IMR-90 (cell line): ENCODE data around the gene DUSP7. TPM values are rescaled to one million over a fixed set of nuclear protein-coding genes. Genes with fewer than 3 reads are reported as not detected.

ENCODE experiments used
- ATAC-seq: fragments of 200-7000 bp; cut with Tn5 transposase; 2 replicates; pipeline ENCODE4 v1.9.1; 2020; ENCODE audit warnings: low read depth, mild to moderate bottlenecking, moderate library complexity
- BruUV-seq: library from RNA; stranded (reverse); fragments of 400-500 nt; replicated peaks from 2 replicates; lab custom pipeline; 2021; lab: Mats Ljungman, UMichigan
- CTCF ChIA-PET: fragments of 300-600 bp; formaldehyde crosslinking; extraction: SDS; loops from one replicate; lab custom pipeline; 2021; ENCODE audit warnings: antibody characterized with exemption; lab: Yijun Ruan, JAX
- POLR2A ChIA-PET: fragments of 300-600 bp; sonication (Branson Sonifier 250); formaldehyde crosslinking; loops from one replicate; lab custom pipeline; 2022; ENCODE audit warnings: antibody characterized with exemption; ENCODE audit not compliant: unreplicated experiment; lab: Charles Lee
- DNase-seq: peaks from one replicate; pipeline ENCODE4 v3.0.0; 2013
- H2AFZ ChIP-seq: replicated peaks from 2 replicates; pipeline ENCODE3; 2013; ENCODE audit warnings: low read length, mild to moderate bottlenecking; ENCODE audit not compliant: poor library complexity
- H2AK5ac ChIP-seq: 2 replicates; pipeline ENCODE4 v1.6.1; 2013; ENCODE audit warnings: low read depth, low read length, inconsistent platforms
- H2AK9ac ChIP-seq: replicated peaks from 2 replicates; pipeline ENCODE3; 2013; ENCODE audit warnings: mild to moderate bottlenecking, low read depth, low read length, moderate library complexity; ENCODE audit not compliant: poor library complexity
- H2BK120ac ChIP-seq: 2 replicates; pipeline ENCODE4 v1.6.1; 2013; ENCODE audit warnings: low read depth, low read length, inconsistent platforms
- H2BK15ac ChIP-seq: 3 replicates; pipeline ENCODE4 v1.6.1; 2013; ENCODE audit warnings: low read depth, low read length, inconsistent platforms
- H2BK20ac ChIP-seq: 2 replicates; pipeline ENCODE4 v1.6.1; 2013; ENCODE audit warnings: low read depth, mild to moderate bottlenecking, inconsistent platforms, low read length, moderate library complexity
- H2BK5ac ChIP-seq: 2 replicates; pipeline ENCODE4 v1.6.1; 2013; ENCODE audit warnings: mild to moderate bottlenecking, low read depth, low read length, inconsistent platforms; ENCODE audit not compliant: poor library complexity, severe bottlenecking
- H3K14ac ChIP-seq: replicated peaks from 2 replicates; pipeline ENCODE4 v1.6.1; 2013; ENCODE audit warnings: low read depth, low read length, inconsistent platforms
- H3K18ac ChIP-seq: 2 replicates; pipeline ENCODE4 v1.6.1; 2013; ENCODE audit warnings: low read depth, low read length, control low read depth
- H3K23ac ChIP-seq: 2 replicates; pipeline ENCODE4 v1.6.1; 2013; ENCODE audit warnings: low read depth, low read length, inconsistent platforms
- H3K27ac ChIP-seq: 2 replicates; pipeline ENCODE4 v1.5.1; 2013; ENCODE audit warnings: mild to moderate bottlenecking, control low read depth, low read length; ENCODE audit not compliant: insufficient read depth
- H3K27me3 ChIP-seq: 2 replicates; pipeline ENCODE4 v1.6.1; 2013; ENCODE audit warnings: low read length; ENCODE audit not compliant: control insufficient read depth, insufficient read depth
- H3K36me3 ChIP-seq: 2 replicates; pipeline ENCODE4 v1.6.1; 2013; ENCODE audit warnings: low read length, mixed read lengths; ENCODE audit not compliant: control insufficient read depth, insufficient read depth
- H3K4ac ChIP-seq: 2 replicates; pipeline ENCODE4 v1.6.1; 2013; ENCODE audit warnings: low read depth, low read length, inconsistent platforms
- H3K4me1 ChIP-seq: 2 replicates; pipeline ENCODE4 v1.6.1; 2013; ENCODE audit warnings: low read length, mixed read lengths; ENCODE audit not compliant: control insufficient read depth, insufficient read depth
- H3K4me2 ChIP-seq: 2 replicates; pipeline ENCODE4 v1.6.1; 2013; ENCODE audit warnings: low read depth, mild to moderate bottlenecking, control low read depth, low read length, moderate library complexity
- H3K4me3 ChIP-seq: 2 replicates; pipeline ENCODE4 v1.5.1; 2013; ENCODE audit warnings: low read depth, mild to moderate bottlenecking, control low read depth, low read length, moderate library complexity; ENCODE audit not compliant: insufficient read depth
- H3K56ac ChIP-seq: 2 replicates; pipeline ENCODE4 v1.6.1; 2013; ENCODE audit warnings: low read length, inconsistent platforms; ENCODE audit not compliant: insufficient read depth; ENCODE audit errors: extremely low read depth
- H3K79me1 ChIP-seq, 2 experiments: 2 replicates each; pipeline ENCODE4 v1.6.1; 2013; ENCODE audit warnings: low read length in 2 of 2, inconsistent platforms in 1 of 2, low read depth in 1 of 2
- H3K9ac ChIP-seq: 2 replicates; pipeline ENCODE4 v1.6.1; 2013; ENCODE audit warnings: low read depth, low read length, control low read depth
- H3K9me1 ChIP-seq: 2 replicates; pipeline ENCODE4 v1.6.1; 2013; ENCODE audit warnings: low read length, inconsistent platforms; ENCODE audit not compliant: insufficient read depth
- H3K9me3 ChIP-seq: 2 replicates; pipeline ENCODE4 v1.6.1; 2013; ENCODE audit warnings: low read length; ENCODE audit not compliant: control insufficient read depth, insufficient read depth
- H4K20me1 ChIP-seq: 2 replicates; pipeline ENCODE4 v1.6.1; 2013; ENCODE audit warnings: low read length, inconsistent platforms; ENCODE audit not compliant: insufficient read depth
- H4K5ac ChIP-seq: 2 replicates; pipeline ENCODE4 v1.6.1; 2013; ENCODE audit warnings: mild to moderate bottlenecking, low read depth, low read length, control low read depth
- H4K8ac ChIP-seq, 2 experiments: 2 replicates each; pipeline ENCODE4 v1.6.1; 2013; ENCODE audit warnings: low read depth in 2 of 2, low read length in 2 of 2, control low read depth in 1 of 2, inconsistent platforms in 1 of 2
- H4K91ac ChIP-seq: 2 replicates; pipeline ENCODE4 v1.6.1; 2013; ENCODE audit warnings: low read depth, low read length, inconsistent platforms; ENCODE audit not compliant: insufficient read depth
- BHLHE40 ChIP-seq: fragments of 150-350 bp; IDR thresholded peaks from 2 replicates; pipeline ENCODE4 v1.6.1; 2016; ENCODE audit warnings: mild to moderate bottlenecking, low read depth, low read length
- CEBPB ChIP-seq: IDR thresholded peaks from 2 replicates; pipeline ENCODE4 v1.6.1; 2012; ENCODE audit warnings: low read depth, low read length, improper control_type of control experiment
- CHD1 ChIP-seq: IDR thresholded peaks from 2 replicates; pipeline ENCODE4 v1.6.1; 2012; ENCODE audit warnings: low read depth, low read length, improper control_type of control experiment
- CTCF ChIP-seq: conservative IDR thresholded peaks from 2 replicates; pipeline ENCODE4 v1.5.1; 2012; ENCODE audit warnings: mild to moderate bottlenecking, low read depth, low read length, improper control_type of control experiment
- ELK1 ChIP-seq: fragments of 150-350 bp; IDR thresholded peaks from 2 replicates; pipeline ENCODE4 v1.6.1; 2016; ENCODE audit warnings: low read depth, mild to moderate bottlenecking, low read length, moderate library complexity, borderline replicate concordance
- FOS ChIP-seq: fragments of 150-350 bp; IDR thresholded peaks from 2 replicates; pipeline ENCODE4 v1.6.1; 2016; ENCODE audit warnings: low read depth, low read length
- MAFK ChIP-seq: IDR thresholded peaks from 2 replicates; pipeline ENCODE4 v1.6.1; 2012; ENCODE audit warnings: low read depth, low read length, improper control_type of control experiment
- MAZ ChIP-seq: IDR thresholded peaks from 2 replicates; pipeline ENCODE4 v1.6.1; 2012; ENCODE audit warnings: low read depth, mild to moderate bottlenecking, low read length, improper control_type of control experiment, moderate library complexity, borderline replicate concordance
- MXI1 ChIP-seq: IDR thresholded peaks from 2 replicates; pipeline ENCODE4 v1.6.1; 2012; ENCODE audit warnings: low read depth, mild to moderate bottlenecking, low read length, moderate library complexity, borderline replicate concordance
- NFE2L2 ChIP-seq: fragments of 150-350 bp; IDR thresholded peaks from 2 replicates; pipeline ENCODE4 v1.6.1; 2016; ENCODE audit warnings: low read depth, mild to moderate bottlenecking, low read length
- POLR2A ChIP-seq: IDR thresholded peaks from 2 replicates; pipeline ENCODE4 v1.6.1; 2012; ENCODE audit warnings: mild to moderate bottlenecking, low read depth, low read length
- RAD21 ChIP-seq: IDR thresholded peaks from 2 replicates; pipeline ENCODE4 v1.6.1; 2012; ENCODE audit warnings: low read length, improper control_type of control experiment
- RCOR1 ChIP-seq: IDR thresholded peaks from 2 replicates; pipeline ENCODE4 v1.6.1; 2012; ENCODE audit warnings: mild to moderate bottlenecking, low read length, improper control_type of control experiment; ENCODE audit not compliant: insufficient replicate concordance
- RFX5 ChIP-seq: IDR thresholded peaks from 2 replicates; pipeline ENCODE4 v1.8.0; 2012; ENCODE audit warnings: low read depth, mild to moderate bottlenecking, low read length, moderate library complexity
- SMC3 ChIP-seq: fragments of 150-350 bp; IDR thresholded peaks from 2 replicates; pipeline ENCODE4 v1.6.1; 2016; ENCODE audit warnings: low read depth, mild to moderate bottlenecking, antibody characterized with exemption, low read length, moderate library complexity
- USF2 ChIP-seq: fragments of 150-350 bp; IDR thresholded peaks from 2 replicates; pipeline ENCODE4 v1.6.1; 2017; ENCODE audit warnings: mild to moderate bottlenecking, antibody characterized with exemption, low read length, low read depth
- WGBS, 2 experiments: methylation state at CpG; one replicate each; pipeline versions ENCODE4 v1.1.5 to v1.1.7; 2013; ENCODE audit warnings: missing lambda C conversion rate in 2 of 2; ENCODE audit not compliant: insufficient read length in 1 of 2; ENCODE audit errors: extremely low coverage in 2 of 2; 5-methylcytosine and 5-hydroxymethylcytosine counted together
- dilution Hi-C: fragments of 300-500 bp; cut with HindIII; formaldehyde crosslinking; loops from one replicate; pipeline ENCODE4 v1.14.3; 2018; ENCODE audit warnings: low sequenced_read_pairs; ENCODE audit not compliant: unreplicated experiment
- in situ Hi-C: fragments of 300-500 bp; cut with MboI; formaldehyde crosslinking; loops from 3 replicates; pipeline ENCODE4 v1.14.3; 2019; ENCODE audit warnings: low sequenced_read_pairs, inconsistent platforms, mixed read lengths
- intact Hi-C: fragments of 100-400 bp; cut with micrococcal nuclease; formaldehyde crosslinking; loops from 2 replicates; pipeline ENCODE4 v1.10.0; 2022
- polyA plus RNA-seq, 3 experiments: library from polyadenylated mRNA; depleted of rRNA; stranded (reverse); fragments of >200 nt; gene quantifications; 2 replicates each; pipeline ENCODE4 v1.2.3, GENCODE V29; 2012; ENCODE audit warnings: low replicate concordance in 1 of 3
- total RNA-seq: library from RNA; depleted of rRNA; stranded (reverse); fragments of >200 nt; gene quantifications from 2 replicates; pipeline ENCODE4 v1.2.3, GENCODE V29; 2012

DUSP7 gene
- total and polyA plus RNA-seq, 2 of the 4 experiments (the other 2 are of a cell fraction) = 9.3 to 24.0 TPM

- Histone ChIP-seq H3K4ac (no peak overlapping the region), H3K18ac (no peak overlapping the region), H3K27me3 (no peaks in the 10 kb centered on the region; the same call in 1 of the 2 replicates), H3K4me1 (no peaks in the 10 kb centered on the region), H2BK5ac (no peak overlapping the region), H3K23ac (no peak overlapping the region), H3K9me3 (no peaks in the 10 kb centered on the region), H3K79me1 (no peaks in the 10 kb centered on the region), H4K5ac (no peak overlapping the region), H4K20me1 (no peaks in the 10 kb centered on the region), H2AK9ac (no peak overlapping the region), H2BK15ac (no peak overlapping the region), H3K56ac (no peak overlapping the region), H3K9me1 (no peaks in the 10 kb centered on the region), H4K8ac (no peak overlapping the region), H2AK5ac (no peak overlapping the region), H2AFZ (no peak overlapping the region), H3K27ac (no peak overlapping the region), H2BK120ac (no peak overlapping the region), H3K4me2 (no peak overlapping the region), H3K9ac (no peak overlapping the region), H4K91ac (no peak overlapping the region), H3K4me3 (no peak overlapping the region), H2BK20ac (no peak overlapping the region), H3K36me3 (no peaks in the 10 kb centered on the region), H3K14ac (no peak overlapping the region)
- no CpG with 5 or more reads among the region's 5 CpGs for WGBS, 2 experiments
- intact Hi-C loops (no loop called here), in situ Hi-C loops (no loop called here), dilution Hi-C loops (no loop called here)
- no peak for DNase-seq
- no TSS peak for BruUV-seq
- no peak for TF ChIP-seq RFX5
- TF ChIP-seq MAZ = no peak
- TF ChIP-seq MXI1 = no peak
- no peak for TF ChIP-seq CHD1
- no peak for TF ChIP-seq USF2
- TF ChIP-seq BHLHE40 = no peak
- TF ChIP-seq MAFK = no peak
- no peak for TF ChIP-seq CEBPB
- no peak for TF ChIP-seq CTCF
- TF ChIP-seq FOS = no peak
- no peak for TF ChIP-seq ELK1
- TF ChIP-seq RAD21 = no peak
- TF ChIP-seq SMC3 = no peak
- TF ChIP-seq POLR2A = no peak
- no peak for TF ChIP-seq RCOR1
- TF ChIP-seq NFE2L2 = no peak
- no peak for ATAC-seq
- CTCF ChIA-PET = no interaction called here
- POLR2A ChIA-PET = no interaction called here
Observed at GRCh38 chr3:52034212-52034611, 22.2 kb downstream of the DUSP7 start.
